T-helper 2 cell (primary cell): ENCODE data around the gene LGALS3.
A peak's percentile ranks its signal among the peaks of the same experiment; 100 is the strongest.
"Not testable (repeated sequence)": the region's sequence is repeated elsewhere in the genome, so short reads cannot be mapped to it uniquely, and the experiment has no call there.

Experiments
- DNase-seq, 5 experiments: peaks; one replicate each; pipeline versions ENCODE4 v3.0.0 to v3.0.0-alpha.2; 2012 to 2022
- total RNA-seq, 2 donors: gene quantifications; one replicate each; lab custom pipeline; 2026; lab: John Stamatoyannopoulos, UW

LGALS3 gene
- 8.1 to 13.5 reads per million in 2 donors for total RNA-seq

DNA sequence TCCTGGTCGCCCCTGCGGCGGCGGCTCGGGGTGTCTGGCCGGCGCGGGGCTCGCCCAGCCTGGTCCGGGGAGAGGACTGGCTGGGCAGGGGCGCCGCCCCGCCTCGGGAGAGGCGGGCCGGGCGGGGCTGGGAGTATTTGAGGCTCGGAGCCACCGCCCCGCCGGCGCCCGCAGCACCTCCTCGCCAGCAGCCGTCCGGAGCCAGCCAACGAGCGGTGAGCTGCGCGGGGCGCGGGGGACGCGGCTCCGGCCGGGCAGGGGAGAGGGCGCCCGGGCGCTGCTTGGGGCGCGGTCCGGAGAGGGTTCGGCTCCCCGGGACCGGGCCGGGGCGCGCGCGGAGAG is at the start of gene LGALS3:
TSS of gene LGALS3 (plus strand) at position 167 of the 342 bp plus-strand sequence. CDS start 8,122 bp downstream, outside the sequence.
- peak in 3 of 5 experiments; percentile 18 to 45 (median 22) for DNase-seq

- not testable (repeated sequence) for DNase-seq
Observed at GRCh38 chr14:55079961-55080360, 49.1 kb upstream of the LGALS3 start.

GRCh38 chr14:55084401-55085059 is 44.5 kb upstream of the LGALS3 start:
- no peak for DNase-seq

- no peak for DNase-seq
Observed at GRCh38 chr14:55085060-55085660, 43.9 kb upstream of the LGALS3 start.

DNA sequence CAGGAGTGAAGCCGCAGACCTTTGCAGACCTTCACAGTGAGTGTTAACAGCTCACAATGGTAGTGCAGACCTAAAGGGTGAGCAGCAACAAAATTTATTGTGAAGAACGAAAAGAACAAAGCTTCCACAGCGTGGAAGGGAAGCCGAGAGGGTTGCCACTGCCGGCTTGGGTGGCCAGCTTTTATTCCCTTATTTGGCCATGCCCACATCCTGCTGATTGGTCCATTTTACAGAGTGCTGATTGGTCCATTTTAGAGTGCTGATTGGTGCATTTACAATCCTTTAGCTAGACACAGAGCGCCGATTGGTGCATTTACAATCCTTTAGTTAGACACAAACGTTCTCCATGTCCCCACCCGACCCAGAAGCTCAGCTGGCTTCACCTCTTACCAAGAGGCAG is 42.1 kb upstream of the LGALS3 start:
- no peak for DNase-seq

DNA sequence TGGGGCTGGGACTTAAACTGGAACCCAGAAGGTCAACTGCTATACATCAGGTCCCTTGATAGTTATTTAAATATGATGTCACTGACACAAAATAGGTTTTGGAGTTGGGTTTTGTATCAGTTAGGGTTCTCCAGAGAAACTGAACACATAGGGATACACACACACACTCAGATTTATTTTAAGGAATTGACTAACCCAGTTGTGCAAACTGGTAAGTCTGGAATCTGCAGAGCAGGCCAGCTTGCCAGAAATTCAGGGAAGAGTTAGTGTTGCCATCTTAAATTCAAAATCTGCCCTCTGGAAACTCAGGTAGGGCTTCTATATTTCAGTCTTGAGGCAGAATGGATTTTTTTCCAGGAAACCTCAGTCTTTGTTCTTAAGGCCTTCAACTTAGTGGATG is 40.7 kb upstream of the LGALS3 start:
- DNase-seq, result no peak

DNA sequence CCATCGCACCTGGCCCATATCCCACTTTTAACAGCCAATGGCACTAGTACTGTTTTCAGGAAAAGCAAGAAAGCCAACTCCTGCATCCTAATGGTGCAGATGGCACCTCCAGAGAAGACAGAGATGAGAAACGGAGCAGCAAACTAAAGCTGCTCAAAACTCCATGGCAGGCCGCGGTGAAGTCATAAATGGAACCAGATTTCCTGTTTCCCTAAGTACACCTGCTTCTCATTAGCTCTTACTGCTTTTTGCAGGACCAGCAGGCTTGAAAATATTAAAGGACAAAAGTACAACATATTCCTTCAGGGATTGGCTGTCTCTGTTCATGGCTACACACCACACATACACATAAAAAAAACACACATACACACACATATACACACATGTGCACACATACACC is 36.7 kb upstream of the LGALS3 start:
- DNase-seq, result no peak

GRCh38 chr14:55094292-55095157 is 34.5 kb upstream of the LGALS3 start:
- no peak for DNase-seq

DNA sequence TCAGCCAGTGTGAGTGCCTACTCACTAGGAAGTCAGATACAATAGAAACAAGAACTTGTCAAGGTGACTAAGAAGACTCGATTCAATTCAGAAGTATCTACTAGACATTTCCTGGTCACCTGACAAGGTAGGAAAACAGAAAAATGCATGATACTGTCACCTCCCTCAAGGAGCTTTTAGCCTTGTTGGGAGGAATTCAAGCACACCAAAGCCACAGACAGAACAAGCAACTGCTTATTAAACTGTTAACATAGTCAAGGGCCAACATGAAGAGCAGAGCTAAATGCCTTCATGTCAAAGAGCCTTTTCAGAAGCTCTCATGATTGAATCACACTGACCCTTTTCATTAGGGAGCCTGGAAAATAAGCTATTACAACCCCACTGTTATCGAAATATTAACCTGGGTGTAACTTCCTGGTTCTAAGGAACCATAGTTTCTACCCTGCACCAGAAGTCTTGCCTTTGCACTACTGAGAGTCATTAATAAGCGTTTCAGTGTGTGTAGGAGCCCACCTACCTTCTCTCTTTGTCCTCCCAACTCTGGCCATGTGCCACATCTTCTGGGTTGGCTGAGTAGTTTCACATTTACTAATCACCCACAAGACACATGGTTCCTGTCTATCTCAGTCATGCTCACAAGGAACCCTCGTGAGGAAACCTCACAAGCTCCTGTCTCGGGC is 31.0 kb upstream of the LGALS3 start:
- peak in 3 of 5 experiments; percentile 26 to 88 (median 27) for DNase-seq

DNA sequence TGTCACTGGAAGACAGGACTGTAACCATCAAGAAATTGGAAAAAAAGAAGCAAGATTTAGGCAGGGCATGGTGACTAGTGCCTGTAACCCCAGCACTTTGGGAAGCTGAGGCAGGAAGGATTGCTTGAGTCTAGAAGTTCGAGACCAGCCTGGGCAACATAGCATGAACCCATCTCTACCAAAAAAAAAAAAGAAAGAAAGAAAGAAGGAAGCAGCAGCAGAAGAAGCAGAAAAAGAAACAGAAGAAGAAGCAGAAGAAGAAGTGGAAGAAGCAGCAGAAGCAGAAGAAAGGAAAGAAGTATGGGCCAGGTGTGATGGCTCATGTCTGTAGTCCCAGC is 30.5 kb upstream of the LGALS3 start:
- DNase-seq, result no peak

DNA sequence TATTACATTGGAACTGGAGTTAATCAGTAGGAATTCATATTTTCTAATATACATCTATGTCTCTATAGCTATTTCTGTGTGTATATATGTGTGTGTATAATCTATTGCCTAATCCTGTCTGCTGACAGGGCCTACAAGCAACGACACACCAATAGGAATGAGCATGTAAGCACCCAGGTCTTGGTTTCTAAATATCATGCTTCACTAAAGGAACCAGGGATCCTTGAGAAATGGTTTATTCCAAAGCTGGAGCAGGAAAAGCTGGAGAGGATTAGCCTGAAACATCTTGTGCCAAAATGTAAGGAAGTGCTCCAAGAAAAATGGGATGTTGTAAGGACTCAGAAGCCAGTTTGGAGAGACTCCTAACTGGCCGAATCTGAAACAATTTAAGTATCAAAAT is 29.3 kb upstream of the LGALS3 start:
- no peak for DNase-seq

DNA sequence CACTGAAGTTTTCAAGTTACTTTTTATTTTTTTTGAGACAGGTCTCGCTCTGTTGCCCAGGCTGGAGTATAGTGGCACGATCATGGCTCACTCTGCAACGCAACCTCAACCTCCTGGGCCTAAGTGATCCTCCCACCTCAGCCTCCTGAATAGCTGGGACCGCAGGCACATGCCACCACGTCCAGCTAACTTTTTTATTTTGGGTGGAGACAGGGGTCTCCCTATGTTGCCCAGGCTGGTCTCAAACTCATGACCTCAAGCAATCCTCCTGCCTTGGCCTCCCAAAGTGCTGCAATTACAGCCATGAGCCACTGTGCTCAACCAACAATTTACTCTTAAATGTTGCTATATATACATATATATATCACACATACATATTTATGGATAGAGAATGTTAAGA is 27.4 kb upstream of the LGALS3 start:
- no peak for DNase-seq

DNA sequence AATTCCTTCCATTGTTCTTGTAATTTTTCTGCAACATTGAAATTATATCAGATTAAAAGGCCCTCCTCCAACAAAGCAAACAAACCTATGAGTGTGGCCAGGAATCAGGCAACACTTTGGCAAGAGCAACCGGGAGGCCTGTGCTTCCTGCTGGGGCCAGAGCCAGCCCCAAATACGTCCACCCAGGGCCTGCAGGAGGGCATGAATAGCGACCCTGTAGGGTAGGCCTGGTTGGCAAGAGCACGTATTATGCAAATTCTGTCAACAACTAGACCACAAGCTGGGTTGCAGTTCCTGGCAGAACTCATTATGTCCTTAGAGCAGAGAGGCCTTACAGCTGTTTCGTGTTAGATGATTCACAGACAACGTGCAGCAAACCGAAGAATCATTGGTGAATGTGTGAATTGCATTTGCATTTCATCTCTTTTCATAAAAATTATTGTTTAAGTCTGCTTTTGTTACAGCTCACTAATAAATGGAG is 26.9 kb upstream of the LGALS3 start:
- DNase-seq, result peak in 2 of 5 experiments; percentile 55 to 87

- DNase-seq, result peak in 3 of 5 experiments; percentile 6 to 70 (median 69)
Observed at GRCh38 chr14:55103005-55103640, 25.9 kb upstream of the LGALS3 start.

GRCh38 chr14:55103971-55104954 is 24.8 kb upstream of the LGALS3 start:
- no peak for DNase-seq

DNA sequence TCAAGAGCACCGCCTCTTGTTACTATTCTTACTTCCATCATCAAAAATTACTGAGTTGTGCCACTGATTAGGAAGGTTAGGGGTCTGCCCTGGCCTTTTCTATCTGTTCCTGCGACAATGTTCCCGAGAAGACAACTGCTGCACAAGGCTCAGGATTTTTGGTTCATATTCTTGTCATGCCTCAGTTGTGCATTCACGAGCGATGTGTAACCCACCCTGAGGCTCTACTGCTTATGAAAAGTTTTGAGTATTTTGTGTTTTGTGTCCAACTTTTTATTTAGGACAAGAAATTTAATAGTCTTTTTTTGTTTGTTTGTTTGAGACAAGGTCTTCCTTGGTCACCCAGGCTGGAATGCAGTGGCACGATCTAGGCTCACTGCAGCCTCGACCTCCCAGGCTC is 23.1 kb upstream of the LGALS3 start:
- DNase-seq, result no peak

DNA sequence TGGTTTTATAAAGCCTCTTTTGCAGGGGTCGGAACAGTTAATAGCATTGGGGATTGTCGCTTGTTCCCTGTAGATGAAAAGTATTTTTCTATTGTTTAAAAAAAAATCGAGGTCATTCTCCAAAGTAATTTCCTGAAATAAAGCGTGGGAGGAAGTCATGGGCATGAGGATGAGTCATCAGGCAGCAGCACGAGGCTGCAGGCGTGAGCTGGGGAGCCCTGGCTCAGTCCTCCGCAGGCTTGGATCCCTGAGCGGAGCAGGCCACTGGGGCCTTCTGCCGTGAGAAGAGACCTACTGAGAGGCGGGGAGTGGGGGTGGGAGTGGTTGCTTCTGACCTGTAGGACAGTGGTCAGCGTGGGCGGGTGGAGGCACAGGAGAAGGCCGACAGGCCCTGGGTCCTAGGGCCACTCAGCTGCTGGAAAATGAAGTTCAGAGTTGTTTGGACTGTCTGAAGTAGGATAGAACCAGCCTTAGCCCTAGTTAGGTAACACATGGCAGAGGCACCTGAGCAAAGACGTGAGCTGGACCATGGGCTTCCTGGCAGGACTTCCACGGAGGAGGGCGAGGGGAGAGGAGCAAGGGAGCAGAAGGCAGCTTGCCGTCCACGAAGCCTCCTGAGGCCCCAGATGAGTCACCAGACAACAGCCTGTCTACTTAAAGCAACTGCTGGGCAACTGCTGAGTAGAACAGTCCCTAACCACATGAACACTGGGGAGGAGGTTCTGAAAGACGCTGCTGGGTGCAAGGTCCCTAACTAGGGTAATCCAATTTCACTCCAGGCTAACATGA is 21.1 kb upstream of the LGALS3 start:
- peak in 1 of 5 experiments; percentile 66 for DNase-seq

GRCh38 chr14:55109836-55110235 is 19.2 kb upstream of the LGALS3 start:
- DNase-seq, result no peak

DNA sequence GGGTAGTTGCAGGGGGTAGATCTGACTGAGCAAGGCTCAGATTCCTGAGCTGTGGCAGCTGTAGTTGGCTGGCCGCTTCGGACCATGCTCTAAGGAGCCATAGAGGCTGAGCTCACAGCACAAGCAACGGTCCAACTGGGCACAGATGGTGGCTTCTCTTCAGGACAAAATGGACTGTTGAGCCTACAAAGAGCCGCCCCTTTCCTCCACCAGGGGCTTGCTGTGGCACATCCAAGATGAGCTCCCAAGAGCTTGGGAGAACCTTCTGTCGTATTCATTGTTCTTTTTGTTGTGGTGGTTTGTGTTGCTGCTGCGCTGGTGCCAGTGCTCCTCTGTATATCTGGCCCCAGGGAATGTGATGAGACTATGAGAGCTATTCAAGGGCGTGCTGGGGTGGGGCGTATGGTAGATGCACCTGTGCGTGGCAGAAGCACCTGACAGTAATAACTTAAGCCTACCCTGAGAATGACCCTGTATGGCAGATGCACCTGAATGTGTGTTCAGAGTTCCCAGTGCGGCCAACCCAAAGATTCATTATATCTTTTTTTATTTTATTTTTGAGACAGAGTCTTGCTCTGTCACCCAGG is 17.8 kb upstream of the LGALS3 start:
- DNase-seq, result no peak

GRCh38 chr14:55114720-55115119 is 14.3 kb upstream of the LGALS3 start:
- DNase-seq, result no peak
